Stimulated activated memory B cell treated with anti-CD40 and anti-IgM and Interleukin-4, amounts not matched to agents 10 μg/mL and 1 μg/mL and 100 μg/mL, for 72 hours (primary cell): Measurements from ENCODE around the gene TEKTIP1.

Source experiments
- ATAC-seq: fragments of 150-1000 bp; cut with Tn5 transposase; 2 replicates; pipeline ENCODE4 v1.10.0; 2021
- H3K27ac Mint-ChIP-seq: one replicate; pipeline ENCODE4 v1.8.0; 2022; ENCODE audit warnings: mild to moderate bottlenecking, mixed read lengths
- H3K27me3 Mint-ChIP-seq: one replicate; pipeline ENCODE4 v1.8.0; 2022; ENCODE audit warnings: mixed read lengths
- H3K36me3 Mint-ChIP-seq: one replicate; pipeline ENCODE4 v1.8.0; 2022; ENCODE audit warnings: mixed read lengths
- H3K4me1 Mint-ChIP-seq: one replicate; pipeline ENCODE4 v1.8.0; 2022; ENCODE audit warnings: mixed read lengths
- H3K4me3 Mint-ChIP-seq: one replicate; pipeline ENCODE4 v1.8.0; 2022; ENCODE audit warnings: mild to moderate bottlenecking, moderate library complexity, mixed read lengths
- H3K9me3 Mint-ChIP-seq: one replicate; pipeline ENCODE4 v1.8.0; 2022; ENCODE audit warnings: mixed read lengths

TEKTIP1 gene

GRCh38 chr19:3537438-3538240 is 1.3 kb upstream of the TEKTIP1 start:
- Mint-ChIP-seq H3K9me3 (no peaks in the 10 kb centered on the region), H3K4me1 (no peaks in the 10 kb centered on the region), H3K27ac (peak overlapping the region; percentile 28), H3K36me3 (peaks cover 55% of the 10 kb centered on the region), H3K27me3 (no peaks in the 10 kb centered on the region), H3K4me3 (peak overlapping the region; percentile 19)
- peak; percentile 35 for ATAC-seq

GRCh38 chr19:3538258-3538929 is 580 bp upstream of the TEKTIP1 start:
- H3K36me3 Mint-ChIP-seq, result peaks cover 51% of the 10 kb centered on the region
- no peaks in the 10 kb centered on the region for H3K27me3 Mint-ChIP-seq
- ATAC-seq, result no peak
- H3K9me3 Mint-ChIP-seq, result no peaks in the 10 kb centered on the region
- no peaks in the 10 kb centered on the region for H3K4me1 Mint-ChIP-seq
- peak overlapping the region; percentile 23 for H3K4me3 Mint-ChIP-seq
- H3K27ac Mint-ChIP-seq, result peak overlapping the region; percentile 28

GRCh38 chr19:3539756-3540118 is 763 bp downstream of the TEKTIP1 start:
- H3K4me3 Mint-ChIP-seq, result no peak overlapping the region
- H3K36me3 Mint-ChIP-seq, result peaks cover 41% of the 10 kb centered on the region
- H3K27me3 Mint-ChIP-seq, result no peaks in the 10 kb centered on the region
- no peak for ATAC-seq
- peaks cover under 1% of the 10 kb centered on the region for H3K4me1 Mint-ChIP-seq
- H3K9me3 Mint-ChIP-seq, result no peaks in the 10 kb centered on the region
- H3K27ac Mint-ChIP-seq, result no peak overlapping the region

- no peak for ATAC-seq
- H3K4me1 Mint-ChIP-seq, result peaks cover 15% of the 10 kb centered on the region
- H3K4me3 Mint-ChIP-seq, result no peak overlapping the region
- H3K27me3 Mint-ChIP-seq, result no peaks in the 10 kb centered on the region
- H3K27ac Mint-ChIP-seq, result no peak overlapping the region
- H3K9me3 Mint-ChIP-seq, result no peaks in the 10 kb centered on the region
- peaks cover 30% of the 10 kb centered on the region for H3K36me3 Mint-ChIP-seq
Measured at GRCh38 chr19:3543150-3544057, 4.4 kb downstream of the TEKTIP1 start.

GRCh38 chr19:3544058-3544376 is 5.0 kb downstream of the TEKTIP1 start:
- Mint-ChIP-seq H3K9me3 (no peaks in the 10 kb centered on the region), H3K27ac (no peak overlapping the region), H3K36me3 (peaks cover 28% of the 10 kb centered on the region), H3K27me3 (no peaks in the 10 kb centered on the region), H3K4me3 (no peak overlapping the region), H3K4me1 (peaks cover 20% of the 10 kb centered on the region)
- no peak for ATAC-seq

- peaks cover 20% of the 10 kb centered on the region for H3K36me3 Mint-ChIP-seq
- H3K4me1 Mint-ChIP-seq, result peaks cover 23% of the 10 kb centered on the region
- no peaks in the 10 kb centered on the region for H3K9me3 Mint-ChIP-seq
- no peak overlapping the region for H3K4me3 Mint-ChIP-seq
- no peaks in the 10 kb centered on the region for H3K27me3 Mint-ChIP-seq
- peak overlapping the region; percentile 66 for H3K27ac Mint-ChIP-seq
- ATAC-seq, result peak; percentile 72
Measured at GRCh38 chr19:3544742-3545668, 6.0 kb downstream of the TEKTIP1 start.

- Mint-ChIP-seq H3K27ac (peak overlapping the region; percentile 66), H3K9me3 (no peaks in the 10 kb centered on the region)
Measured at GRCh38 chr19:3545669-3546034, 6.7 kb downstream of the TEKTIP1 start.

GRCh38 chr19:3546119-3546518 is 7.1 kb downstream of the TEKTIP1 start:
- H3K36me3 Mint-ChIP-seq, result peaks cover 25% of the 10 kb centered on the region
- H3K27me3 Mint-ChIP-seq, result no peaks in the 10 kb centered on the region
- H3K4me3 Mint-ChIP-seq, result no peak overlapping the region
- H3K4me1 Mint-ChIP-seq, result peaks cover 28% of the 10 kb centered on the region
- no peak for ATAC-seq
- no peaks in the 10 kb centered on the region for H3K9me3 Mint-ChIP-seq
- H3K27ac Mint-ChIP-seq, result peak overlapping the region; percentile 66

More at GRCh38 chr19:3545669-3546034, 6.7 kb downstream of the TEKTIP1 start:
- Mint-ChIP-seq H3K4me1 (peaks cover 24% of the 10 kb centered on the region), H3K4me3 (no peak overlapping the region), H3K27me3 (no peaks in the 10 kb centered on the region), H3K36me3 (peaks cover 21% of the 10 kb centered on the region)
- no peak for ATAC-seq

GRCh38 chr19:3547301-3547731 is 8.3 kb downstream of the TEKTIP1 start:
- Mint-ChIP-seq H3K27ac (no peak overlapping the region), H3K4me3 (peak overlapping the region; percentile 11), H3K9me3 (no peaks in the 10 kb centered on the region), H3K4me1 (peaks cover 40% of the 10 kb centered on the region), H3K36me3 (peaks cover 31% of the 10 kb centered on the region), H3K27me3 (no peaks in the 10 kb centered on the region)
- ATAC-seq, result no peak

- Mint-ChIP-seq H3K4me1 (peaks cover 45% of the 10 kb centered on the region), H3K9me3 (no peaks in the 10 kb centered on the region), H3K27ac (no peak overlapping the region), H3K27me3 (no peaks in the 10 kb centered on the region), H3K36me3 (peaks cover 31% of the 10 kb centered on the region), H3K4me3 (no peak overlapping the region)
- ATAC-seq, result no peak
Measured at GRCh38 chr19:3547767-3548282, 8.9 kb downstream of the TEKTIP1 start.

GRCh38 chr19:3548606-3549005 is 9.6 kb downstream of the TEKTIP1 start:
- Mint-ChIP-seq H3K9me3 (no peaks in the 10 kb centered on the region), H3K4me3 (no peak overlapping the region), H3K27ac (no peak overlapping the region), H3K27me3 (no peaks in the 10 kb centered on the region), H3K36me3 (peaks cover 31% of the 10 kb centered on the region), H3K4me1 (peaks cover 53% of the 10 kb centered on the region)
- no peak for ATAC-seq

GRCh38 chr19:3549816-3550215 is 10.8 kb downstream of the TEKTIP1 start:
- H3K36me3 Mint-ChIP-seq, result peaks cover 30% of the 10 kb centered on the region
- ATAC-seq, result no peak
- no peak overlapping the region for H3K27ac Mint-ChIP-seq
- H3K4me3 Mint-ChIP-seq, result no peak overlapping the region
- H3K27me3 Mint-ChIP-seq, result no peaks in the 10 kb centered on the region
- H3K4me1 Mint-ChIP-seq, result peaks cover 63% of the 10 kb centered on the region
- H3K9me3 Mint-ChIP-seq, result no peaks in the 10 kb centered on the region

GRCh38 chr19:3550947-3551791 is 12.2 kb downstream of the TEKTIP1 start:
- peak overlapping the region; percentile 43 for H3K4me3 Mint-ChIP-seq
- H3K4me1 Mint-ChIP-seq, result peaks cover 63% of the 10 kb centered on the region
- no peaks in the 10 kb centered on the region for H3K9me3 Mint-ChIP-seq
- peaks cover 27% of the 10 kb centered on the region for H3K36me3 Mint-ChIP-seq
- no peaks in the 10 kb centered on the region for H3K27me3 Mint-ChIP-seq
- ATAC-seq, result no peak
- H3K27ac Mint-ChIP-seq, result peak overlapping the region; percentile 99

GRCh38 chr19:3551792-3552095 is 12.8 kb downstream of the TEKTIP1 start:
- H3K27me3 Mint-ChIP-seq, result no peaks in the 10 kb centered on the region
- no peak for ATAC-seq
- H3K4me3 Mint-ChIP-seq, result peak overlapping the region; percentile 43
- H3K36me3 Mint-ChIP-seq, result peaks cover 33% of the 10 kb centered on the region
- peaks cover 68% of the 10 kb centered on the region for H3K4me1 Mint-ChIP-seq
- H3K9me3 Mint-ChIP-seq, result no peaks in the 10 kb centered on the region
- peak overlapping the region; percentile 99 for H3K27ac Mint-ChIP-seq
